ENCODE results near the gene MTOR. TPM values are rescaled to one million over a fixed set of nuclear protein-coding genes. Genes with fewer than 3 reads are reported as not detected.

Gene MTOR
- total and polyA plus RNA-seq, 2 of the 8 experiments (the other 6 are each of a cell fraction or from before 2014, with no cell fraction given): 44.2 to 76.8 TPM

GRCh38 chr1:11058595-11059154, 203.7 kb downstream of the MTOR start:
- peak overlapping the region; percentile 82 to 94 for H3K4me2 ChIP-seq (ENCODE audit: insufficient read depth in 1 of 2, low read depth in 2 of 2, low read length in 2 of 2)
- H3K9ac ChIP-seq (replicated peaks in 1 of 4; ENCODE audit: extremely low read depth in 1 of 4, low read depth in 3 of 4, low read length in 3 of 4): peak overlapping the region; percentile 65 to 87 (median 72)
- DNase-seq (ENCODE audit: low read depth in 1 of 2, low spot score in 2 of 2): no peak
- no peak overlapping the region for H3K23ac ChIP-seq (ENCODE audit: insufficient read length)
- H2BK12ac ChIP-seq (ENCODE audit: low read depth, low read length): no peak overlapping the region
- FAIRE-seq: no peak
- no peak overlapping the region for H2BK120ac ChIP-seq (replicated peaks; ENCODE audit: low read depth, low read length)
- H3K79me1 ChIP-seq (ENCODE audit: low read depth, low read length): peaks cover 9% of the 10 kb centered on the region
- peak overlapping the region; percentile 87 for H3K4ac ChIP-seq (replicated peaks; ENCODE audit: insufficient read length, low read depth, low read length)
- H2BK15ac ChIP-seq (ENCODE audit: low read length): no peak overlapping the region
- no peak overlapping the region for H3K14ac ChIP-seq (ENCODE audit: insufficient read length)
- WGBS, 2 experiments (ENCODE audit: extremely low coverage in 1 of 2, insufficient coverage in 1 of 2, insufficient read length in 1 of 2, insufficient replicate concordance in 2 of 2, low coverage in 1 of 2, low lambda C conversion rate in 2 of 2, missing lambda C conversion rate in 1 of 2): 71% methylated on average over 20 of the region's 28 CpGs; no CpG with 5 or more reads in 1 of the 2 experiments
- H2AK5ac ChIP-seq (ENCODE audit: low read depth, low read length): no peak overlapping the region
- H3K27me3 ChIP-seq (replicated peaks in 1 of 4; ENCODE audit: control insufficient read depth in 3 of 4, extremely low read depth in 1 of 4, insufficient read depth in 3 of 4, low read length in 3 of 4): no peaks in the 10 kb centered on the region
- H3K4me1 ChIP-seq (replicated peaks in 1 of 4; ENCODE audit: control insufficient read depth in 3 of 4, insufficient read depth in 4 of 4, low read length in 3 of 4): peaks cover 0 to 12% (median 4%) of the 10 kb centered on the region in 4 experiments; a peak in 5 of 7 replicates
- no peak overlapping the region for H3K18ac ChIP-seq (ENCODE audit: extremely low read depth, low read length)
- H2BK20ac ChIP-seq (ENCODE audit: low read length): no peak overlapping the region
- no peak overlapping the region for H3K56ac ChIP-seq (replicated peaks; ENCODE audit: insufficient read length, low read depth, low read length)
- POLR2A ChIA-PET (ENCODE audit: partially characterized antibody): interaction anchor here (0.7 to 1.8 kb wide), 5 partner anchors 14 to 931 kb away, joined by 3 to 10 read pairs (median 4); no protein-coding TSS in a partner anchor
- CTCF ChIA-PET (ENCODE audit: partially characterized antibody): interaction anchor here (1.1 to 14.5 kb wide), 3 partner anchors 9 to 27 kb away, joined by 3 to 168 read pairs (median 6); no protein-coding TSS in a partner anchor
- H3K9me3 ChIP-seq (ENCODE audit: insufficient read depth in 2 of 2, low read depth in 1 of 2, low read length in 1 of 2): no peaks in the 10 kb centered on the region
- peaks cover 3 to 9% of the 10 kb centered on the region in 2 experiments for H4K20me1 ChIP-seq (replicated peaks in 1 of 2; ENCODE audit: control insufficient read depth in 1 of 2, insufficient read depth in 2 of 2, low read length in 2 of 2)
- TF ChIP-seq NRF1 (IDR thresholded peaks at IDR 0.05; ENCODE audit: low read depth, low read length): no peak
- no peak for TF ChIP-seq BCL11A (IDR thresholded peaks at IDR 0.05; ENCODE audit: low read depth in 2 of 2, low read length in 2 of 2)
- no peak for TF ChIP-seq SRF (IDR thresholded peaks at IDR 0.05; ENCODE audit: low read depth, low read length)
- TF ChIP-seq HDAC2 (IDR thresholded peaks at IDR 0.05; ENCODE audit: borderline replicate concordance in 1 of 2, low read depth in 2 of 2, low read length in 2 of 2): no peak
- no peak for TF ChIP-seq MAX (IDR thresholded peaks at IDR 0.05)
- no peak for TF ChIP-seq SP2 (IDR thresholded peaks at IDR 0.05; ENCODE audit: low read length)
- no peak for TF ChIP-seq BACH1 (IDR thresholded peaks at IDR 0.05; ENCODE audit: low read length)
- TF ChIP-seq EZH2 (IDR thresholded peaks at IDR 0.05; ENCODE audit: low read depth, low read length, severe bottlenecking): no peak
- TF ChIP-seq CBX8 (IDR thresholded peaks at IDR 0.05; ENCODE audit: borderline replicate concordance, low read depth, low read length): no peak
- no peak for TF ChIP-seq SAP30 (IDR thresholded peaks at IDR 0.05; ENCODE audit: insufficient read depth, insufficient replicate concordance, low read length)
- peak overlapping the region; percentile 70 to 98 (median 82) for H3K4me3 ChIP-seq (ENCODE audit: extremely low read depth in 1 of 4, insufficient read depth in 2 of 4, low read depth in 3 of 4, low read length in 4 of 4)
- H3K79me2 ChIP-seq (ENCODE audit: control insufficient read depth in 1 of 2, insufficient read depth in 2 of 2, low read length in 2 of 2): peaks cover 0 to 16% of the 10 kb centered on the region in 2 experiments; a peak in 2 of 4 replicates
- no peak overlapping the region for H2AFZ ChIP-seq (ENCODE audit: low read length)
- H4K91ac ChIP-seq (replicated peaks; ENCODE audit: insufficient read length, low read length): no peak overlapping the region
- H4K8ac ChIP-seq (ENCODE audit: extremely low read depth, insufficient read depth, low read length): no peak overlapping the region; the same call in none of the 2 replicates
- H4K5ac ChIP-seq (ENCODE audit: insufficient read length, low read depth, low read length): no peak overlapping the region
- H2BK5ac ChIP-seq (ENCODE audit: low read depth, low read length): no peak overlapping the region
- H3K27ac ChIP-seq (ENCODE audit: low read depth, low read length): no peak overlapping the region
- H3K23me2 ChIP-seq (ENCODE audit: low read depth, low read length): peaks cover 14% of the 10 kb centered on the region
- peaks cover 7 to 31% (median 14%) of the 10 kb centered on the region in 4 experiments; a peak in 7 of 8 replicates for H3K36me3 ChIP-seq (ENCODE audit: control insufficient read depth in 2 of 4, insufficient read depth in 4 of 4, low read length in 3 of 4)

Measured in H1 (cell line).